Liver (tissue), 3 donors: Measurements from ENCODE around the gene CETN3.

Experiments used
- FOXA1 ChIP-seq: IDR thresholded peaks from 2 replicates; pipeline ENCODE4 v1.6.1; 2016; ENCODE audit warnings: antibody characterized with exemption
- HNF4G ChIP-seq: IDR thresholded peaks from 2 replicates; pipeline ENCODE4 v1.6.1; 2016; ENCODE audit warnings: antibody characterized with exemption
- JUND ChIP-seq, 2 donors: IDR thresholded peaks; 2 replicates each; pipeline ENCODE4 v1.6.1; 2016; ENCODE audit warnings: antibody characterized with exemption in 2 of 2
- RAD21 ChIP-seq, 2 donors: IDR thresholded peaks; 2 replicates each; pipeline ENCODE4 v1.6.1; 2016; ENCODE audit warnings: antibody characterized with exemption in 2 of 2, mild to moderate bottlenecking in 2 of 2
- RXRA ChIP-seq, 2 donors: IDR thresholded peaks; 2 replicates each; pipeline ENCODE4 v1.6.1; 2017 to 2018; ENCODE audit warnings: antibody characterized with exemption in 2 of 2, mild to moderate bottlenecking in 1 of 2
- TAF1 ChIP-seq: conservative IDR thresholded peaks from 2 replicates; pipeline ENCODE4 v1.6.1; 2016; ENCODE audit warnings: antibody characterized with exemption, mild to moderate bottlenecking
- YY1 ChIP-seq: IDR thresholded peaks from 2 replicates; pipeline ENCODE4 v1.6.1; 2016; ENCODE audit warnings: antibody characterized with exemption, mild to moderate bottlenecking
- TF ChIP-seq, protein P1 (sequence below): IDR thresholded peaks from 2 replicates; pipeline ENCODE4 v1.6.1; 2016; ENCODE audit warnings: antibody characterized with exemption
- TF ChIP-seq, protein P2 (sequence below): IDR thresholded peaks from 2 replicates; pipeline ENCODE4 v1.6.1; 2016; ENCODE audit warnings: antibody characterized with exemption, mild to moderate bottlenecking
- TF ChIP-seq, protein P3 (sequence below): fragments of 150-350 bp; IDR thresholded peaks from 2 replicates; pipeline ENCODE4 v1.5.1; 2017; ENCODE audit warnings: improper control_type of control experiment, low read depth, low read length; ENCODE audit not compliant: missing input control
- donor health status: healthy.
- donor health status: healthy.

DNA sequence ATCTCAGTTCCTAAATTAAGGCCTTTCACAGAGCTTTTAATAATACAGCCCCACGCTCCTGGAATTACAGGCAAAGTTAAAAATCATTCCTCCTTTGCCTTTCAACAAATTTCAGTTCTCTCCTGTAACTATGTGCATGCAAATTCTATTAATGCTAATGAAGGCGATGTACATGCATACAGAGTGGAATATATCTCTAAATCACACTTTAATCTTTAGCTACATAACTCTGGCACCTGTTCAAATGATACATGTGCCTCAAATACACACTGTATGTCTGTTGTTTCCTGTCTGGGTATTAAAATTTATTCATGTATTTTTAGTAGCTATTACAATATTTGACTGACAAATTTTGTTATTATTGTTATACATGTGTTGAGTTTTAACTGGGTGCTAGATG lies 30.8 kb downstream of the CETN3 start:
- TF ChIP-seq JUND (IDR thresholded peaks at IDR 0.05) (no peak), TAF1 (no peak), RAD21 (IDR thresholded peaks at IDR 0.05) (no peak), HNF4G (no peak), FOXA1 (no peak), YY1 (no peak), RXRA (IDR thresholded peaks at IDR 0.05) (no peak)
- TF ChIP-seq, protein P1, sequence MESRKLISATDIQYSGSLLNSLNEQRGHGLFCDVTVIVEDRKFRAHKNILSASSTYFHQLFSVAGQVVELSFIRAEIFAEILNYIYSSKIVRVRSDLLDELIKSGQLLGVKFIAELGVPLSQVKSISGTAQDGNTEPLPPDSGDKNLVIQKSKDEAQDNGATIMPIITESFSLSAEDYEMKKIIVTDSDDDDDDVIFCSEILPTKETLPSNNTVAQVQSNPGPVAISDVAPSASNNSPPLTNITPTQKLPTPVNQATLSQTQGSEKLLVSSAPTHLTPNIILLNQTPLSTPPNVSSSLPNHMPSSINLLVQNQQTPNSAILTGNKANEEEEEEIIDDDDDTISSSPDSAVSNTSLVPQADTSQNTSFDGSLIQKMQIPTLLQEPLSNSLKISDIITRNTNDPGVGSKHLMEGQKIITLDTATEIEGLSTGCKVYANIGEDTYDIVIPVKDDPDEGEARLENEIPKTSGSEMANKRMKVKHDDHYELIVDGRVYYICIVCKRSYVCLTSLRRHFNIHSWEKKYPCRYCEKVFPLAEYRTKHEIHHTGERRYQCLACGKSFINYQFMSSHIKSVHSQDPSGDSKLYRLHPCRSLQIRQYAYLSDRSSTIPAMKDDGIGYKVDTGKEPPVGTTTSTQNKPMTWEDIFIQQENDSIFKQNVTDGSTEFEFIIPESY: no peak
- TF ChIP-seq, protein P2, sequence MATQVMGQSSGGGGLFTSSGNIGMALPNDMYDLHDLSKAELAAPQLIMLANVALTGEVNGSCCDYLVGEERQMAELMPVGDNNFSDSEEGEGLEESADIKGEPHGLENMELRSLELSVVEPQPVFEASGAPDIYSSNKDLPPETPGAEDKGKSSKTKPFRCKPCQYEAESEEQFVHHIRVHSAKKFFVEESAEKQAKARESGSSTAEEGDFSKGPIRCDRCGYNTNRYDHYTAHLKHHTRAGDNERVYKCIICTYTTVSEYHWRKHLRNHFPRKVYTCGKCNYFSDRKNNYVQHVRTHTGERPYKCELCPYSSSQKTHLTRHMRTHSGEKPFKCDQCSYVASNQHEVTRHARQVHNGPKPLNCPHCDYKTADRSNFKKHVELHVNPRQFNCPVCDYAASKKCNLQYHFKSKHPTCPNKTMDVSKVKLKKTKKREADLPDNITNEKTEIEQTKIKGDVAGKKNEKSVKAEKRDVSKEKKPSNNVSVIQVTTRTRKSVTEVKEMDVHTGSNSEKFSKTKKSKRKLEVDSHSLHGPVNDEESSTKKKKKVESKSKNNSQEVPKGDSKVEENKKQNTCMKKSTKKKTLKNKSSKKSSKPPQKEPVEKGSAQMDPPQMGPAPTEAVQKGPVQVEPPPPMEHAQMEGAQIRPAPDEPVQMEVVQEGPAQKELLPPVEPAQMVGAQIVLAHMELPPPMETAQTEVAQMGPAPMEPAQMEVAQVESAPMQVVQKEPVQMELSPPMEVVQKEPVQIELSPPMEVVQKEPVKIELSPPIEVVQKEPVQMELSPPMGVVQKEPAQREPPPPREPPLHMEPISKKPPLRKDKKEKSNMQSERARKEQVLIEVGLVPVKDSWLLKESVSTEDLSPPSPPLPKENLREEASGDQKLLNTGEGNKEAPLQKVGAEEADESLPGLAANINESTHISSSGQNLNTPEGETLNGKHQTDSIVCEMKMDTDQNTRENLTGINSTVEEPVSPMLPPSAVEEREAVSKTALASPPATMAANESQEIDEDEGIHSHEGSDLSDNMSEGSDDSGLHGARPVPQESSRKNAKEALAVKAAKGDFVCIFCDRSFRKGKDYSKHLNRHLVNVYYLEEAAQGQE: no peak
- TF ChIP-seq, protein P3, sequence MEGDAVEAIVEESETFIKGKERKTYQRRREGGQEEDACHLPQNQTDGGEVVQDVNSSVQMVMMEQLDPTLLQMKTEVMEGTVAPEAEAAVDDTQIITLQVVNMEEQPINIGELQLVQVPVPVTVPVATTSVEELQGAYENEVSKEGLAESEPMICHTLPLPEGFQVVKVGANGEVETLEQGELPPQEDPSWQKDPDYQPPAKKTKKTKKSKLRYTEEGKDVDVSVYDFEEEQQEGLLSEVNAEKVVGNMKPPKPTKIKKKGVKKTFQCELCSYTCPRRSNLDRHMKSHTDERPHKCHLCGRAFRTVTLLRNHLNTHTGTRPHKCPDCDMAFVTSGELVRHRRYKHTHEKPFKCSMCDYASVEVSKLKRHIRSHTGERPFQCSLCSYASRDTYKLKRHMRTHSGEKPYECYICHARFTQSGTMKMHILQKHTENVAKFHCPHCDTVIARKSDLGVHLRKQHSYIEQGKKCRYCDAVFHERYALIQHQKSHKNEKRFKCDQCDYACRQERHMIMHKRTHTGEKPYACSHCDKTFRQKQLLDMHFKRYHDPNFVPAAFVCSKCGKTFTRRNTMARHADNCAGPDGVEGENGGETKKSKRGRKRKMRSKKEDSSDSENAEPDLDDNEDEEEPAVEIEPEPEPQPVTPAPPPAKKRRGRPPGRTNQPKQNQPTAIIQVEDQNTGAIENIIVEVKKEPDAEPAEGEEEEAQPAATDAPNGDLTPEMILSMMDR: no peak
